H9 (cell line): ENCODE measurements around the gene CTDSP2. TPM values are rescaled to one million over a fixed set of nuclear protein-coding genes. Genes with fewer than 3 reads are reported as not detected.

Experiments used
- DNase-seq: peaks from one replicate; pipeline ENCODE4 v3.0.0-alpha.2; 2017
- H2AFZ ChIP-seq: one replicate; pipeline ENCODE4 v1.6.1; 2013; ENCODE audit warnings: mild to moderate bottlenecking, low read length, control low read depth, moderate library complexity
- H2AK5ac ChIP-seq: 2 replicates; pipeline ENCODE4 v1.6.1; 2013; ENCODE audit warnings: low read length, control low read depth, mixed read lengths; ENCODE audit not compliant: insufficient read length
- H2BK120ac ChIP-seq: one replicate; pipeline ENCODE4 v1.6.1; 2013; ENCODE audit warnings: low read depth, mild to moderate bottlenecking, low read length, control low read depth, inconsistent platforms; ENCODE audit not compliant: poor library complexity, severe bottlenecking
- H2BK12ac ChIP-seq: 2 replicates; pipeline ENCODE4 v1.6.1; 2013; ENCODE audit warnings: low read length, control low read depth, mixed read lengths, low read depth; ENCODE audit not compliant: insufficient read length
- H2BK15ac ChIP-seq: 2 replicates; pipeline ENCODE4 v1.6.1; 2013; ENCODE audit warnings: low read depth, low read length, control low read depth
- H2BK20ac ChIP-seq: one replicate; pipeline ENCODE4 v1.6.1; 2013; ENCODE audit warnings: low read depth, mild to moderate bottlenecking, low read length, control low read depth, inconsistent platforms; ENCODE audit not compliant: poor library complexity, severe bottlenecking
- H2BK5ac ChIP-seq: 2 replicates; pipeline ENCODE4 v1.6.1; 2013; ENCODE audit warnings: low read length, control low read depth, mixed read lengths; ENCODE audit not compliant: insufficient read length
- H3K14ac ChIP-seq: 2 replicates; pipeline ENCODE4 v1.6.1; 2013; ENCODE audit warnings: low read length, control low read depth; ENCODE audit not compliant: insufficient read depth
- H3K18ac ChIP-seq: 2 replicates; pipeline ENCODE4 v1.6.1; 2013; ENCODE audit warnings: low read depth, mild to moderate bottlenecking, mixed read lengths, low read length, control low read depth; ENCODE audit not compliant: insufficient read length
- H3K23ac ChIP-seq: 2 replicates; pipeline ENCODE4 v1.6.1; 2013; ENCODE audit warnings: low read length, control low read depth, mixed read lengths, low read depth; ENCODE audit not compliant: insufficient read length
- H3K23me2 ChIP-seq: 2 replicates; pipeline ENCODE4 v1.6.1; 2013; ENCODE audit warnings: low read depth, mild to moderate bottlenecking, mixed read lengths, low read length, control low read depth; ENCODE audit not compliant: insufficient read length, poor library complexity, severe bottlenecking
- H3K27ac ChIP-seq: 2 replicates; pipeline ENCODE4 v1.5.1; 2013; ENCODE audit warnings: low read length, control low read depth, mixed read lengths, low read depth; ENCODE audit not compliant: insufficient read length
- H3K27me3 ChIP-seq: 2 replicates; pipeline ENCODE4 v1.6.1; 2013; ENCODE audit warnings: low read length, control low read depth, inconsistent platforms; ENCODE audit not compliant: insufficient read depth
- H3K4ac ChIP-seq: 2 replicates; pipeline ENCODE4 v1.6.1; 2013; ENCODE audit warnings: low read depth, mild to moderate bottlenecking, control low read depth, inconsistent platforms, low read length, moderate library complexity
- H3K4me1 ChIP-seq: 2 replicates; pipeline ENCODE4 v1.6.1; 2013; ENCODE audit warnings: low read length, control low read depth, inconsistent platforms; ENCODE audit not compliant: insufficient read depth
- H3K4me2 ChIP-seq: 2 replicates; pipeline ENCODE4 v1.6.1; 2013; ENCODE audit warnings: low read length, control low read depth, mixed read lengths; ENCODE audit not compliant: insufficient read length, insufficient read depth
- H3K56ac ChIP-seq: 2 replicates; pipeline ENCODE4 v1.6.1; 2013; ENCODE audit warnings: low read depth, mild to moderate bottlenecking, mixed read lengths, low read length, control low read depth; ENCODE audit not compliant: insufficient read length
- H3K79me1 ChIP-seq: 2 replicates; pipeline ENCODE4 v1.6.1; 2013; ENCODE audit warnings: low read depth, mild to moderate bottlenecking, moderate library complexity, low read length, control low read depth, inconsistent platforms; ENCODE audit not compliant: insufficient read depth, poor library complexity, severe bottlenecking
- H3K79me2 ChIP-seq: 2 replicates; pipeline ENCODE4 v1.6.1; 2013; ENCODE audit warnings: low read length, control low read depth, inconsistent platforms; ENCODE audit not compliant: insufficient read depth
- H3K9ac ChIP-seq: 2 replicates; pipeline ENCODE4 v1.6.1; 2013; ENCODE audit warnings: low read length, control low read depth, mixed read lengths; ENCODE audit not compliant: insufficient read length; ENCODE audit errors: extremely low read depth
- H3K9me3 ChIP-seq: one replicate; pipeline ENCODE4 v1.6.1; 2013; ENCODE audit warnings: low read depth, low read length, inconsistent platforms; ENCODE audit not compliant: control insufficient read depth
- H3T11ph ChIP-seq: one replicate; pipeline ENCODE4 v1.6.1; 2013; ENCODE audit warnings: mild to moderate bottlenecking, low read length, control low read depth, inconsistent platforms
- H4K20me1 ChIP-seq: one replicate; pipeline ENCODE4 v1.6.1; 2013; ENCODE audit not compliant: control insufficient read depth, insufficient read length, insufficient read depth
- H4K5ac ChIP-seq: 2 replicates; pipeline ENCODE4 v1.6.1; 2013; ENCODE audit warnings: low read depth, mild to moderate bottlenecking, mixed read lengths, low read length, control low read depth; ENCODE audit not compliant: insufficient read length
- H4K8ac ChIP-seq: replicated peaks from 2 replicates; pipeline ENCODE4 v1.6.1; 2013; ENCODE audit warnings: low read length, control low read depth, mixed read lengths, low read depth; ENCODE audit not compliant: insufficient read length
- H4K91ac ChIP-seq: 2 replicates; pipeline ENCODE4 v1.6.1; 2013; ENCODE audit warnings: low read depth, mild to moderate bottlenecking, moderate library complexity, mixed read lengths, low read length, control low read depth; ENCODE audit not compliant: insufficient read length
- H3K27ac Mint-ChIP-seq, 3 experiments: 2 replicates in 2 of 3; 3 replicates in 1 of 3; pipeline ENCODE4 v1.8.0; 2020 to 2021; ENCODE audit warnings: mixed read lengths in 3 of 3, mild to moderate bottlenecking in 1 of 3, moderate library complexity in 1 of 3
- H3K27me3 Mint-ChIP-seq: 2 replicates; pipeline ENCODE4 v1.8.0; 2021; ENCODE audit warnings: low read depth, mild to moderate bottlenecking, moderate library complexity, mixed read lengths
- H3K36me3 Mint-ChIP-seq, 3 experiments: 2 replicates in 2 of 3; 3 replicates in 1 of 3; pipeline ENCODE4 v1.8.0; 2020 to 2021; ENCODE audit warnings: low read depth in 3 of 3, mixed read lengths in 3 of 3; ENCODE audit not compliant: insufficient read depth in 1 of 3
- H3K4me1 Mint-ChIP-seq, 2 experiments: 2 replicates each; pipeline ENCODE4 v1.8.0; 2020; ENCODE audit warnings: mixed read lengths in 2 of 2
- H3K4me3 Mint-ChIP-seq, 2 experiments: 2 replicates in 1 of 2; 3 replicates in 1 of 2; pipeline ENCODE4 v1.8.0; 2020 to 2021; ENCODE audit warnings: mild to moderate bottlenecking in 2 of 2, mixed read lengths in 2 of 2, moderate library complexity in 1 of 2
- H3K9me3 Mint-ChIP-seq, 2 experiments: 2 replicates in 1 of 2; 3 replicates in 1 of 2; pipeline ENCODE4 v1.8.0; 2020; ENCODE audit warnings: mild to moderate bottlenecking in 2 of 2, mixed read lengths in 2 of 2, moderate library complexity in 1 of 2
- WGBS: extraction: QIAGEN DNeasy Blood & Tissue Kit; methylation state at CpG from one replicate; pipeline ENCODE4 v1.1.7; 2013; ENCODE audit warnings: missing lambda C conversion rate, low lambda C conversion rate, mixed read lengths; ENCODE audit not compliant: insufficient read length; ENCODE audit errors: extremely low coverage; 5-methylcytosine and 5-hydroxymethylcytosine counted together
- total RNA-seq: library from RNA; stranded (reverse); gene quantifications from 2 replicates; pipeline ENCODE4 v1.2.1, GENCODE V29; 2021
- TF ChIP-seq, protein P1 (sequence below): fragments of 200-600 bp; sonication (generic); conservative IDR thresholded peaks from 3 replicates; pipeline ENCODE4 v1.8.0; 2021; ENCODE audit warnings: antibody characterized with exemption, mild to moderate bottlenecking

CTDSP2 gene
- total RNA-seq, 1 experiment from 2014 or later, result 103 TPM

DNA sequence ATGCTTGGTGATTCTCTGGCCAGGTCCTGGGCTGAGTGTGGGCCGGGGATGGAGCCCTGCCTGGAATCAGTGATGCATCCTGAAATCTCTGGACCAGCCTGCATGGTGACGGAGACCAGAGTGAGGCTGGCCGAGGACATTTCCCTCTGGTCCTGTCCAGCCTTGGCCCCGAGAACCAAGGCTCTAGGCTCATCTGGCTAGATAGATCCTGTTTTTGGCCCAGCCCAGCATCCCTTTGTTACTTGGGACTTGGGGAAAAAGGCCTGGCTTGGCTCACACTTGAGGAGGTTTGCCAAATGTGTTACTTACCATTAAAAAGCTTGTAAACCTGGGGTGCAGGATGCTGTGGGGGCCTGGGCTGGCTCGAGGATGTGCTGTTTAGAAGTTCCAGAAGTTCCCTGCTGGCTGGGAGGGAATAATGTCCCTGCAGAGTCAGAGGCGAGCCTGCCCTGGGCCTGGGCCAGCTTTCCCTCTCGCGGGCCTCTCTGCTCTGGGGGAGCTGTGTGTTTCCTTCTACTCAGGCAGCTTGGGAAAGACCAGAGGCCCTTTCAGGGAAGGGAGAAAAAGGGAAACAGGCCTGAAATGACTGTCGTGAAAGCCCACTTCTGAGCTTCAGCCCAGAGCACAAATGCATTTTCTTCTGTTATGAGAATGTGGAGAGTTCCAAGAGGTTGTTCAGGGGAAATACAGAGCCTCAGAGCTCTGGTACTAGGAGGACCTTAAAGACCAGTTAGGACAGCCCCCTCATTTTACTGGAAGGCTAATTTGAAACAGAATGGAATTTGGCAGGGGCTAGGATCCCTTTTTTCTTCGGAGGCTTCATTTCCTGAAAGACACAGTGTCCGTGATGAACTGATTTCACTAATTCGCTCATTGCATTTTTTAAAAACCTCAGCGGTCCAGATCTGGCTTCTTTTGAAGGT lies 47.2 kb upstream of the CTDSP2 start:
- Histone ChIP-seq H3K18ac (no peak overlapping the region), H2BK15ac (no peak overlapping the region), H4K20me1 (no peaks in the 10 kb centered on the region), H2BK20ac (no peak overlapping the region), H2BK12ac (no peak overlapping the region), H2BK120ac (no peak overlapping the region), H3K4ac (no peak overlapping the region), H3K56ac (no peak overlapping the region), H2AFZ (peak overlapping the region; percentile 18), H3K27me3 (peaks cover 4% of the 10 kb centered on the region; the same call in 1 of the 2 replicates), H3K79me1 (no peaks in the 10 kb centered on the region), H3T11ph (no peak overlapping the region), H3K4me2 (no peak overlapping the region), H3K23ac (no peak overlapping the region), H2BK5ac (no peak overlapping the region), H3K23me2 (peaks cover 12% of the 10 kb centered on the region), H4K91ac (no peak overlapping the region), H4K5ac (no peak overlapping the region), H4K8ac (no peak overlapping the region), H3K9me3 (no peaks in the 10 kb centered on the region), H3K9ac (no peak overlapping the region), H3K79me2 (no peaks in the 10 kb centered on the region), H2AK5ac (no peak overlapping the region), H3K4me1 (peaks cover 17% of the 10 kb centered on the region; the same call in 1 of the 2 replicates), H3K27ac (no peak overlapping the region), H3K14ac (no peak overlapping the region)
- no peaks in the 10 kb centered on the region for H3K9me3 Mint-ChIP-seq
- H3K4me1 Mint-ChIP-seq, result peaks cover 44 to 67% of the 10 kb centered on the region in 2 experiments
- peak; percentile 61 for DNase-seq
- no CpG with 5 or more reads among the region's 13 CpGs for WGBS
- H3K27ac Mint-ChIP-seq, result peak overlapping the region; percentile 76 to 95 (median 85); a peak in 6 of 7 replicates
- TF ChIP-seq, protein P1, sequence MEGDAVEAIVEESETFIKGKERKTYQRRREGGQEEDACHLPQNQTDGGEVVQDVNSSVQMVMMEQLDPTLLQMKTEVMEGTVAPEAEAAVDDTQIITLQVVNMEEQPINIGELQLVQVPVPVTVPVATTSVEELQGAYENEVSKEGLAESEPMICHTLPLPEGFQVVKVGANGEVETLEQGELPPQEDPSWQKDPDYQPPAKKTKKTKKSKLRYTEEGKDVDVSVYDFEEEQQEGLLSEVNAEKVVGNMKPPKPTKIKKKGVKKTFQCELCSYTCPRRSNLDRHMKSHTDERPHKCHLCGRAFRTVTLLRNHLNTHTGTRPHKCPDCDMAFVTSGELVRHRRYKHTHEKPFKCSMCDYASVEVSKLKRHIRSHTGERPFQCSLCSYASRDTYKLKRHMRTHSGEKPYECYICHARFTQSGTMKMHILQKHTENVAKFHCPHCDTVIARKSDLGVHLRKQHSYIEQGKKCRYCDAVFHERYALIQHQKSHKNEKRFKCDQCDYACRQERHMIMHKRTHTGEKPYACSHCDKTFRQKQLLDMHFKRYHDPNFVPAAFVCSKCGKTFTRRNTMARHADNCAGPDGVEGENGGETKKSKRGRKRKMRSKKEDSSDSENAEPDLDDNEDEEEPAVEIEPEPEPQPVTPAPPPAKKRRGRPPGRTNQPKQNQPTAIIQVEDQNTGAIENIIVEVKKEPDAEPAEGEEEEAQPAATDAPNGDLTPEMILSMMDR, result no peak
- H3K27me3 Mint-ChIP-seq, result peaks cover 31% of the 10 kb centered on the region
- peak overlapping the region in 1 of 2 experiments; percentile 51; a peak in 3 of 5 replicates for H3K4me3 Mint-ChIP-seq
- H3K36me3 Mint-ChIP-seq, result no peaks in the 10 kb centered on the region; a peak in 1 of 7 replicates
